Trophoblast cell (in vitro differentiated cells and primary cell): ENCODE results near the gene RTF1.
A peak's percentile ranks its signal among the peaks of the same experiment; 100 is the strongest.

Experiments used
- DNase-seq, 2 donors: peaks; one replicate each; pipeline ENCODE4 v3.0.0-alpha.2; 2016
- H2AFZ ChIP-seq: 2 replicates; pipeline ENCODE4 v1.6.1; 2013; ENCODE audit warnings: low read length, moderate library complexity, mild to moderate bottlenecking; ENCODE audit not compliant: insufficient read depth, poor library complexity
- H2AK5ac ChIP-seq: 2 replicates; pipeline ENCODE4 v1.6.1; 2013; ENCODE audit warnings: mild to moderate bottlenecking, low read length
- H2BK120ac ChIP-seq: 2 replicates; pipeline ENCODE4 v1.6.1; 2013; ENCODE audit warnings: low read length, mild to moderate bottlenecking, moderate library complexity; ENCODE audit not compliant: insufficient read depth, poor library complexity
- H2BK12ac ChIP-seq: 2 replicates; pipeline ENCODE4 v1.6.1; 2013; ENCODE audit warnings: mild to moderate bottlenecking, low read length, moderate library complexity
- H2BK5ac ChIP-seq: 2 replicates; pipeline ENCODE4 v1.6.1; 2013; ENCODE audit warnings: low read length, low read depth, moderate library complexity, mild to moderate bottlenecking; ENCODE audit not compliant: poor library complexity
- H3K14ac ChIP-seq: 2 replicates; pipeline ENCODE4 v1.6.1; 2013; ENCODE audit warnings: mild to moderate bottlenecking, low read length
- H3K18ac ChIP-seq: 2 replicates; pipeline ENCODE4 v1.6.1; 2013; ENCODE audit warnings: mild to moderate bottlenecking, low read length
- H3K23ac ChIP-seq: 2 replicates; pipeline ENCODE4 v1.6.1; 2013; ENCODE audit warnings: low read length
- H3K27ac ChIP-seq: 2 replicates; pipeline ENCODE4 v1.5.1; 2013; ENCODE audit warnings: low read depth, mild to moderate bottlenecking, inconsistent platforms, low read length, moderate library complexity
- H3K27me3 ChIP-seq: 2 replicates; pipeline ENCODE4 v1.6.1; 2013; ENCODE audit warnings: inconsistent platforms, mild to moderate bottlenecking, low read length, moderate library complexity; ENCODE audit not compliant: insufficient read depth
- H3K36me3 ChIP-seq, 2 experiments: 1 replicate in 1 of 2; 2 replicates in 1 of 2; pipeline ENCODE4 v1.6.1; 2013; ENCODE audit warnings: low read length in 2 of 2, mild to moderate bottlenecking in 2 of 2, moderate library complexity in 1 of 2; ENCODE audit not compliant: insufficient read depth in 2 of 2, control insufficient read depth in 1 of 2
- H3K4ac ChIP-seq: 2 replicates; pipeline ENCODE4 v1.6.1; 2013; ENCODE audit warnings: low read depth, mild to moderate bottlenecking, low read length, moderate library complexity
- H3K4me1 ChIP-seq, 2 experiments: 1 replicate in 1 of 2; 2 replicates in 1 of 2; pipeline ENCODE4 v1.6.1; 2013; ENCODE audit warnings: low read length in 2 of 2, mild to moderate bottlenecking in 2 of 2, moderate library complexity in 1 of 2; ENCODE audit not compliant: insufficient read depth in 2 of 2, control insufficient read depth in 1 of 2
- H3K4me2 ChIP-seq: 2 replicates; pipeline ENCODE4 v1.6.1; 2013; ENCODE audit warnings: inconsistent platforms, mild to moderate bottlenecking, low read length, moderate library complexity
- H3K4me3 ChIP-seq: 2 replicates; pipeline ENCODE4 v1.5.1; 2013; ENCODE audit warnings: mild to moderate bottlenecking, low read depth, low read length, inconsistent platforms
- H3K79me1 ChIP-seq: one replicate; pipeline ENCODE4 v1.6.1; 2013; ENCODE audit warnings: low read length
- H3K79me2 ChIP-seq: 2 replicates; pipeline ENCODE4 v1.6.1; 2013; ENCODE audit warnings: low read length, mild to moderate bottlenecking; ENCODE audit not compliant: control insufficient read depth, insufficient read depth, poor library complexity
- H3K9ac ChIP-seq: 2 replicates; pipeline ENCODE4 v1.6.1; 2013; ENCODE audit warnings: mild to moderate bottlenecking, low read length
- H3K9me3 ChIP-seq: 2 replicates; pipeline ENCODE4 v1.6.1; 2013; ENCODE audit warnings: low read depth, mild to moderate bottlenecking, control low read depth, inconsistent platforms, low read length; ENCODE audit not compliant: insufficient read depth
- H4K12ac ChIP-seq: 2 replicates; pipeline ENCODE4 v1.6.1; 2013; ENCODE audit warnings: low read depth, mild to moderate bottlenecking, low read length, moderate library complexity
- H4K8ac ChIP-seq: 2 replicates; pipeline ENCODE4 v1.6.1; 2013; ENCODE audit warnings: low read depth, mild to moderate bottlenecking, low read length, moderate library complexity
- H4K91ac ChIP-seq: one replicate; pipeline ENCODE4 v1.6.1; 2013; ENCODE audit warnings: low read depth, mild to moderate bottlenecking, low read length, moderate library complexity
- WGBS: extraction: QIAGEN DNeasy Blood & Tissue Kit; methylation state at CpG from one replicate; pipeline ENCODE4 v1.1.7; 2013; ENCODE audit warnings: missing lambda C conversion rate; ENCODE audit not compliant: insufficient read length, insufficient coverage; ENCODE audit errors: extremely low coverage; 5-methylcytosine and 5-hydroxymethylcytosine counted together

RTF1 gene

GRCh38 chr15:41517895-41518449 is 101.1 kb downstream of the RTF1 start:
- no peak overlapping the region for H2AFZ ChIP-seq
- peaks cover 10% of the 10 kb centered on the region for H3K27me3 ChIP-seq

GRCh38 chr15:41520636-41521035 is 103.7 kb downstream of the RTF1 start:
- Histone ChIP-seq H2AFZ (no peak overlapping the region), H4K12ac (no peak overlapping the region), H2BK12ac (no peak overlapping the region), H3K4me2 (no peak overlapping the region), H3K9me3 (no peaks in the 10 kb centered on the region), H3K36me3 (peaks cover 35 to 50% of the 10 kb centered on the region in 2 experiments), H2AK5ac (no peak overlapping the region), H3K18ac (no peak overlapping the region), H4K8ac (no peak overlapping the region), H3K9ac (no peak overlapping the region), H3K4me3 (no peak overlapping the region), H2BK120ac (no peak overlapping the region), H3K4me1 (no peaks in the 10 kb centered on the region), H3K4ac (no peak overlapping the region), H3K23ac (no peak overlapping the region), H3K27ac (no peak overlapping the region), H3K27me3 (no peaks in the 10 kb centered on the region), H2BK5ac (no peak overlapping the region), H3K79me2 (no peaks in the 10 kb centered on the region), H3K79me1 (no peaks in the 10 kb centered on the region), H4K91ac (no peak overlapping the region), H3K14ac (no peak overlapping the region)
- WGBS = no CpG with 5 or more reads among the region's 17 CpGs
- no peak for DNase-seq

More at GRCh38 chr15:41517895-41518449, 101.1 kb downstream of the RTF1 start:
- Histone ChIP-seq H3K4me2 (no peak overlapping the region), H3K36me3 (peaks cover 25 to 34% of the 10 kb centered on the region in 2 experiments), H3K4me1 (peaks cover 8 to 10% of the 10 kb centered on the region in 2 experiments), H2BK120ac (no peak overlapping the region), H3K23ac (no peak overlapping the region), H3K9me3 (no peaks in the 10 kb centered on the region), H3K18ac (no peak overlapping the region), H3K9ac (no peak overlapping the region), H3K4me3 (no peak overlapping the region), H3K79me1 (no peaks in the 10 kb centered on the region), H4K91ac (no peak overlapping the region), H2BK12ac (no peak overlapping the region), H3K27ac (no peak overlapping the region), H3K79me2 (no peaks in the 10 kb centered on the region), H4K8ac (no peak overlapping the region), H3K4ac (no peak overlapping the region), H3K14ac (no peak overlapping the region), H2BK5ac (no peak overlapping the region), H2AK5ac (no peak overlapping the region), H4K12ac (no peak overlapping the region)
- WGBS = no CpG with 5 or more reads among the region's 8 CpGs
- peak in 1 of 2 donors; percentile 42 for DNase-seq

- Histone ChIP-seq H3K14ac (no peak overlapping the region), H3K9ac (no peak overlapping the region), H4K12ac (no peak overlapping the region), H3K9me3 (no peaks in the 10 kb centered on the region), H3K27ac (no peak overlapping the region), H3K23ac (no peak overlapping the region), H3K27me3 (no peaks in the 10 kb centered on the region), H4K8ac (no peak overlapping the region), H2AK5ac (no peak overlapping the region), H3K4me1 (no peaks in the 10 kb centered on the region), H3K36me3 (peaks cover 41 to 56% of the 10 kb centered on the region in 2 experiments), H3K79me2 (no peaks in the 10 kb centered on the region), H3K4me3 (no peak overlapping the region), H3K4me2 (no peak overlapping the region), H3K79me1 (no peaks in the 10 kb centered on the region), H4K91ac (no peak overlapping the region), H3K4ac (no peak overlapping the region), H2BK12ac (no peak overlapping the region), H2BK5ac (no peak overlapping the region), H3K18ac (no peak overlapping the region), H2AFZ (no peak overlapping the region), H2BK120ac (no peak overlapping the region)
- no CpG with 5 or more reads among the region's 9 CpGs for WGBS
- DNase-seq = no peak
These were observed 104.7 kb downstream of the RTF1 start for GRCh38 chr15:41521614-41522013.

GRCh38 chr15:41523097-41523496 is 106.2 kb downstream of the RTF1 start:
- Histone ChIP-seq H3K27me3 (no peaks in the 10 kb centered on the region), H2AFZ (no peak overlapping the region), H3K4me1 (no peaks in the 10 kb centered on the region), H2BK120ac (no peak overlapping the region), H3K79me1 (no peaks in the 10 kb centered on the region), H3K23ac (no peak overlapping the region), H4K12ac (no peak overlapping the region), H3K18ac (no peak overlapping the region), H4K8ac (no peak overlapping the region), H3K4me2 (no peak overlapping the region), H3K9ac (no peak overlapping the region), H2BK12ac (no peak overlapping the region), H4K91ac (no peak overlapping the region), H3K9me3 (no peaks in the 10 kb centered on the region), H3K14ac (no peak overlapping the region), H3K36me3 (peaks cover 51 to 61% of the 10 kb centered on the region in 2 experiments), H3K4ac (no peak overlapping the region), H2BK5ac (no peak overlapping the region), H2AK5ac (no peak overlapping the region), H3K4me3 (no peak overlapping the region), H3K27ac (no peak overlapping the region), H3K79me2 (no peaks in the 10 kb centered on the region)
- no peak for DNase-seq
- no CpG with 5 or more reads among the region's 5 CpGs for WGBS
